HG02588 (cell line): ENCODE measurements around the gene SLC4A7.
"Not testable (repeated sequence)": the region's sequence is repeated elsewhere in the genome, so short reads cannot be mapped to it uniquely, and the experiment has no call there.

ENCODE experiments used
- ATAC-seq: cut with Tn5 transposase; IDR thresholded peaks from one replicate; pipeline ENCODE4 v1.9.1; 2021; ENCODE audit warnings: mild to moderate bottlenecking, moderate library complexity; ENCODE audit not compliant: unreplicated experiment

The SLC4A7 gene

GRCh38 chr3:27366062-27366591 lies 118.1 kb downstream of the SLC4A7 start:
- no peak for ATAC-seq

DNA sequence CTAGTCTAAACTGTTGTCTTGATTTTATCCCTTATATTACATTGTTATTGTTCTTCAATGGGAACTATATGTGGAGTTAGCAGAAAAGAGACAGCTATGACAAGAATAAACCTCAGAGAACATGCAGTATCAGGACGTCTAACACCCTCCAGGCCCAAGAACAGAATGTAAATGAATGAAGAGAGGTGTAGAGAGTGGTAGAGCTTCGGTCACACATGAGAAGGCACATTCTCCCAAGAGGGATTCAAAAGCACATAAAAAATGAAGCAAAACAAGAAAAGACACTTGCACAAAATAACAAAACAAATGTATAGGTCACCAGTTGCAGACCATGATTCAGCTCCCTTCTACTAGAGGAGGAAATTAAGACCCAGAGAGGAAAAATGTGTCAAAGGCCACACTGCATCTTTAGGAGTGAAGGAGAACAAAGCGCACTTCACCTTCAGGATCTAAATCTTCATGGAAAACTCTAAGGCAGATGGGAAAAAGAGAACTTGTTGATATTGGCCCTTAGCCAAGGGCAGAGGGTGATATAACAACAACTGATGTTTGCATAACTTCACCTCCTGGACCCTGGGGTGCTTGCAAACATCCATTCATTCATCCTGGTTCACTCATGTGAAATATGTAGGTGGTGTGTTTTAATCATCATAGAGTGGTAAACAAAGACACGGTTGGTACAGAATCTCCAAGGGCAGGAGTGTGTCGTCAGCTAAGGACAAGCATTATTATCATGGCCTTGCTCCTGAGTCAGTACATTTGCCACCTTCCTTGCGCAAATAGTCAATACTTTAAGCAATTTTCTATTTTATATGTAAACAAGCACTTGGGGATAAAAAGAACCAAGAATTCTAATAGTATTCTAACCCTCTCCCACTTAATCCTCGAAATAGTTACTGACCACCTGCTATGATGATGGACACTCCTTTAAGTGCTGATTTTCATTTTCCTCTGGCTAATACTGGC lies 123.8 kb downstream of the SLC4A7 start:
- ATAC-seq = peak; percentile 54

- ATAC-seq = no peak
Observed at GRCh38 chr3:27358372-27358771, 125.8 kb downstream of the SLC4A7 start.

GRCh38 chr3:27357665-27358258 lies 126.4 kb downstream of the SLC4A7 start:
- ATAC-seq = peak; percentile 85

DNA sequence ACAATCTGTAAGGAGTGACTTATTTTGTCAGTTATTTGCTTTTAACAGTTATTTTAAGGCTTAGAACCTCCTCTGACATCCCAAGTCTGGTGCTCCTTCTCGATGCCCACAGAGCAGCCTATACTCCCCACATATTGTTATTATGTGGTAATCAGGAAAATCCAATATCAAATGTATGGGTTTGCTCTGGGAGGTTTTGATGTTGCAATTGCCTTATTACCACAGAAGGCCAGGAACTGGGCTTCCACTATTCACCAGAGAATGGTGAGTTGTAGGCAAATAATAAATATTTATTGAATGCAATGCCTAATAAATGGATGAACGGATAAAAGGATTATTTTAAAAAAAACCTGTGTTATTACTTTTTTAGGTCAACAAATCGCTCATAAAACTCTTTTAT lies 127.2 kb downstream of the SLC4A7 start:
- no peak for ATAC-seq

DNA sequence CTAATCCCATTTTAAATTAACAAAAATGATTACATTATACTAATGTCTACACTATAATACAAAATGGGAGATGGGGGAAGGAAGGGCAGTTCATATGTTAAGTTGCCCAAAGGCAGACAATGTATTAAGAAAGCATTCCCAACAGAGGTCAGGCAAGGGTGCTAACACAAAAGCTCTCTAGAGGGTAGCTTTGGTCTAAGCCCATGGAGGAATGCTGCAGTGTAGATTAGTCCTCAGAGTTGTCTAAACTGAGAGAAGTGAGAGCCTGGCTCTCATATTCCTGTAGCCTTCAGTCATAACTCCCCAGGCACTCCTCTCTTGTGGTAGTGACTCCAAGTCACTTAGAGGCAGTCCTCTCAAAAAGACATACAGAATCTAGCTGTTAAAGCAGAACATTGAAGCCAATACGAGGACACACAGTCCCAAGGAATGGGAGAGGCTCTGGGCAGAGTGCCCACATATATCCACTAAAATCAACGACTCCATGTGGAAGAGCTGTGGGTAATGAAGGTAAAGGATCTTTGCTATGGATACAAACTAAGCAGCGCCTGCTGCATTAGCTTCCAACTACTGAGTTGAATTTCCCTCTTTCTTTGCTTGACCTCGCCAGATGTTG lies 129.5 kb downstream of the SLC4A7 start:
- no peak for ATAC-seq

- no peak for ATAC-seq
Observed at GRCh38 chr3:27354161-27354560, 130.0 kb downstream of the SLC4A7 start.

DNA sequence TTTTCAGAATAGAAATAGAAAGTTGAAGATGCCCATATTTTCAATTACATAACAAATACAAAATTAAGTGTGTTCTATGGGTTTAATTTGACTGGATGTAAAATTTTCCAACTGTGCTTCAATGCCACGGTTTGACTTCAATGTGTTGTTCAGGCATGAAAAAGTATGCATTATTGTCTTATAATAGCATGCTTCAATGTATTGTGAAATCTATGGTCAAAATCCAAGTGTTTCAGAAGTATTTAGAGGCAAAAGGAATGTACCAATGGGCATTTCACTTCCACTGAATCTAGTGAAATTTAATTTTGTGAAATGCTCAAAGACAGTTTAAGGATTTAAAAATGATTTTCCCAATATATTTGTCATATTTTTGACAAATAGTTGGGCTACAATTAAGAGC lies 131.0 kb downstream of the SLC4A7 start:
- ATAC-seq = no peak

GRCh38 chr3:27352047-27352446 lies 132.1 kb downstream of the SLC4A7 start:
- no peak for ATAC-seq

- ATAC-seq = peak; percentile 86
Observed at GRCh38 chr3:27349832-27350231, 134.4 kb downstream of the SLC4A7 start.

DNA sequence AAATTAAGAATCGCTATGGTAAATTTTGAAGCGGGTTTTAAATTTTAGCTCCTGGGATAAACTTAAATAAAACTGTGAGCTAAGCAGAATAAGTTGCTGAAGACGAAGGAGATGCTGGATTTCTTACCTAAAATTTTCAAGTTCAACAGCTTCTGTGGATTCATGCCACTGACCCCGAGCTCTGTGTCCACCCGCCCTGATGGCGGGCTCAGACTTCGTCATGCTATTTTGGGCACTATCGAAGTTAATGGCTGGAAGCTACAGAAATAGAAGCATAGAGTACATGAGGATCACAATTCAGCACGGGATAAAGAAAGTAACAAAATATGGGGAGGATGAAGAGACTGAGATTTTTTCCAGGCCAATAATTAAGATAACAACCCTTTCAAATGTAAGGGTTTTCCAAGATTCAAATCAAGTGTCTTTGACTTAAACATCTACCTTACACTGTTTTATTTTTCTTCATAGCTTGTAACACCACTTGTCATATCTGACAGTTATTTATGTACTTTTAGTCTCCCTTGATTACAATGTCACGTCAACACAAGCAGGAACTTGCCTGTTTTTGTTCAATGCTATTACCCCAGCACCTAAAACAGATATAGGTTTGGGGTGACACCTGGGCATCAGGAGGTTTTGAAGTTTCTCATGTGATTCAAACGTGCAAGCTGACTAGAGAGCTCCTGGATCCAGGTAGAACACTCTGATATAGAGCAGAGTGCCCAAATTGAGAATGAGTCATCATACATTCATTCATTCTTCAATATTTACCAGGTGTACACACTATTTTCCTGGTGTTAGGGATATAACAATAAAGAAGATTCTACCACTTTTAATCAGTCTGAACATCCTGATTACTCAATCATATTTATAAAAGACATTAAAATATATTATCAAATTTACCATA lies 138.0 kb downstream of the SLC4A7 start:
- ATAC-seq = no peak

DNA sequence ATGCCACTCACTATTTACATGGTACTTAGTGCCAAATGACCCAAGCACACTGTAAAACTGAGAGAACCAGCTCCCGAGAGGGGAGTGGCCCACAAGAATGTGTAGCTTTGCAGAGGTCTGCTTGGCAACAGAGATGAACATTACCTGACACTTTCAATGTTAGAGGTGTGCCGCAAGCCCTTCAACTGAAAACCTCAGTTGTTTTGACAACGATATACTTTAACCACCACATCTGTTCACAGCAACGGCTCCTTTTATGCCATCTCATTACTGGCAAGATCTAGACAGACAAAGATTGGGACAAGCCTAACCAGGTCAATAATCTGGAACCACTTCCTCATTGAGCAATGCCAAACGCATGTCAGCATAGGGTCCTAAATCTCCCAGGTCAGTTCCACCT lies 138.7 kb downstream of the SLC4A7 start:
- no peak for ATAC-seq

- ATAC-seq = no peak
Observed at GRCh38 chr3:27345045-27345444, 139.1 kb downstream of the SLC4A7 start.

DNA sequence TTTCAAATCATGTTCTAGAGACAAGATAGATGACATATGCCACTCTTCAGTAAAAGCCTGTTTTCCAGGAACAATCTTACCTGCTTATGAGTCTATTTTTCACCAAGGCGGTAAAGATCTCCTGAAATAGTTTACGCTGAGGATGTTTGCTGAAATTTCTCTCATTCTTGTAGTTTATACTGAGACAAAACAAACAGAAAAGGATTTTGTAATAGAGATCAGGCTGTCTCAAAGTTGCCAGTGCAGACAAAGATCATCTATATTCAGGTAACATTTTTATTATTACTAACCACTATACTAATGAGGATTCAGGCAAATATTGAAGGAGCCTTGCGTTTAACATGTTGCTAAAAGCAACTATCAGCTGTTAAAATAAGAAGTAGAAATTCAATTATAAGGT lies 140.0 kb downstream of the SLC4A7 start:
- ATAC-seq = no peak

DNA sequence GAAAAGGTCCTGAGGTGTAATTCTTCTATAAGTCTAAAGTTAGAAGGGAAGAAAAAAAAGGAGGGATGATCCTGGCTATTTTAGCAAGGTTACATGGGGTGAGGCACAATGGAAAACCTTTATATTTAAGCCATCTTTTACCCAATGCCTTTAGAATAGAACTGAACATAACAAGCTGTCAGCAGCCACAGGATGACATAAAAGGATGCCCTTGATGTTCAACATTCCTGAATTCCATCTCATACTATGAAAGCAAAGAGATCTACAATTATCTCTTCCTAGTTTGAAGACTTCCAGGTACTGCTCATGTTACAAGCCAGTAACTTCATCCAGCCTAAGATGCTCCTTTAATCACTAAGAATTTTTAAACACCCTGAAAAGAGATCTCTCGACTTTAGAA lies 141.9 kb downstream of the SLC4A7 start:
- no peak for ATAC-seq

DNA sequence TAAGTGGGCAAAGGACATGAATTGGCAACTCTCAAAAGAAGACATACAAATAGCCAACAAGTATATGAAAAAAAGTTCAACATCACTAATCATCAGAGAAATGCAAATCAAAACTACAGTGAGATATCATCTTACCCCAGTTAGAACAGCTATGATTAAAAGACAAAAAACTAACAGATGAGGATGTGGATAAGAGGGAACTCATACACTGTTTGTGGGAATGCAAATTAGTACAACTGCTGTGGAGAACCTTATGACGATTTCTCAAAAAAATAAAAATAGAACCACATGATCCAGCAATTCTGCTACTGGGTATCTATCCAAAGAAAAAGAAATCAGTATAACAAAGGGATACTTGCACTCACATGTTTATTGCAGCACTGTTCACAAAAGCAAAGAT lies 143.7 kb downstream of the SLC4A7 start:
- ATAC-seq = peak; percentile 72

DNA sequence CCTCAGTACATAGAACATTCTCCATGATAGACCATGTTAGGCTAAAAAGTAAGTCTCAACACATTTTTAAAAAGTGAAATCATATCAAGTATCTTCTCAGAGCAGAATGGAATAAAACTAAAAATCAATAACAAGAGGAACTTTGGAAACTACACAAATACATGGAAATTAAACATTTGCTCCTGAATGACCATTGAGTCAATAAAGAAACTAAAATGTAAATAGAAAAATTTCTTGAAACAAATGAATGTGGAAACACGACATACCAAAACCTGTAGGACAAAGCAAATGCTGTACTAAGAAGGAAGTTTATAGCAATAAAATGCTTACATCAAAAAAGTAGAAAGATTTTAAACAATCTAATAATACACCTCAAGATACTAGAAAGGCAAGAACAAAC lies 148.6 kb downstream of the SLC4A7 start:
- no peak for ATAC-seq

- no peak for ATAC-seq
Observed at GRCh38 chr3:27333843-27334242, 150.3 kb downstream of the SLC4A7 start.

DNA sequence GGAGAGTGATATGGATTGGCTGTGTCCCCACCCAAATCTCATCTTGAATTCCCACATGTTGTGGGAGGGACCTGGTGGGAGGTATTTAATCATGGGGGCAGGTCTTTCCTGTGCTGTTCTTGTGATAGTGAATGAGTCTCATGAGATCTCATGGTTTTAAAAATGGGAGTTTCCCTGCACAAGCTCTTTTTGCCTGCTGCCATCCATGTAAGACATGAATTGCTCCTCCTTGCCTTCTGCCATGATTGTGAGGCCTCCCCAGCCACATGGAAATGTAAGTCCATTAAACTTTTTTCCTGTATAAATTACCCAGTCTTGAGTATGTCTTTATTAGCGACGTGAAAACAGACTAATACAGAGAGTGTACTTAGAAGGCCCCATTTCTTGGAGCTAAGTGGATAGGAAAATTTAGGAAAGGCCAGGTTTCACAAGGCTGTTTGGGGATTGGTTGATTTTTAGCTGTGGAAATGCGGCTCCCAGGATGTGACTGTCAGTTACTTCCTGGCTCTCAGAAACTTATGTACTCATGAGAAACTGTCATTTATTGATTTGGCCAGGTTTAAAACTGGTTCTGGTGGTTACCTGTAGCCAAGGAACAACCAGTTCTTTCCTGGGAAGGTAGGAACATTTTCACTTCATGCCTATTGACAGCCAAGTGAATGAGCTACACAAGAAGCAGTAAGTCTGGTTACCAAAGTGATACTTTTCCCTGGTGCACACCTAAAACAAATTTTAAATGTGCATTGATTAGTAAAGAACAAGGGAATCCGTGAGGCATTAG lies 155.0 kb downstream of the SLC4A7 start:
- not testable (repeated sequence) for ATAC-seq
